A549 (cell line): ENCODE measurements around the gene FOXP1. TPM values are rescaled to one million over a fixed set of nuclear protein-coding genes. Genes with fewer than 3 reads are reported as not detected.

ENCODE experiments used
- ATAC-seq, 2 experiments: fragments of 200-7000 bp in 1 of 2; fragments of >200 bp in 1 of 2; cut with Nextera tagmentation in 1 of 2; cut with Tn5 transposase in 1 of 2; 3 replicates each; pipeline versions ENCODE4 v1.8.0 to v1.9.1; 2018 to 2020; ENCODE audit warnings: mild to moderate bottlenecking in 1 of 2, moderate library complexity in 1 of 2
- CTCF ChIA-PET: fragments of 300-600 bp; sonication (Branson Sonifier 250); formaldehyde crosslinking; extraction: SDS; loops from one replicate; lab custom pipeline; 2021; ENCODE audit warnings: antibody characterized with exemption, inconsistent platforms; lab: Yijun Ruan, JAX
- POLR2A ChIA-PET: fragments of 350-600 bp; formaldehyde crosslinking; extraction: SDS; loops from one replicate; lab custom pipeline; 2021; ENCODE audit warnings: antibody characterized with exemption, inconsistent platforms; lab: Yijun Ruan, JAX
- DNase-seq, 2 experiments: peaks; one replicate each; pipeline versions ENCODE4 v3.0.0 to v3.0.0-alpha.2; 2011 to 2016; ENCODE audit warnings: low read depth in 1 of 2, low spot score in 1 of 2
- FAIRE-seq: peaks from 2 replicates; lab custom pipeline; 2011; peaks lifted over from hg19 to GRCh38; lab: Jason Lieb, UNC
- H3K27ac ChIP-seq, 2 experiments: fragments of >200 bp; sonication (Bioruptor Twin); formaldehyde crosslinking; 3 replicates each; pipeline ENCODE4 v1.5.1; 2016 to 2017
- H3K4me1 ChIP-seq: fragments of >200 bp; sonication (Bioruptor Twin); formaldehyde crosslinking; 3 replicates; pipeline ENCODE4 v1.6.1; 2016
- H3K4me2 ChIP-seq: fragments of >200 bp; sonication (Bioruptor Twin); formaldehyde crosslinking; 3 replicates; pipeline ENCODE4 v1.6.1; 2016
- H3K4me3 ChIP-seq: fragments of >200 bp; sonication (Bioruptor Twin); formaldehyde crosslinking; 3 replicates; pipeline ENCODE4 v1.5.1; 2016
- H3K9me3 ChIP-seq: fragments of >200 bp; sonication (Bioruptor Twin); formaldehyde crosslinking; 3 replicates; pipeline ENCODE4 v1.6.1; 2016
- ATOH8 ChIP-seq: fragments of 250-450 bp; sonication (Bioruptor Pico); IDR thresholded peaks from 2 replicates; pipeline ENCODE4 v1.5.0; 2020; ENCODE audit warnings: low read depth, mild to moderate bottlenecking, moderate library complexity
- BCL3 ChIP-seq: fragments of >200 bp; sonication (Bioruptor Twin); formaldehyde crosslinking; IDR thresholded peaks from 3 replicates; pipeline ENCODE4 v1.6.1; 2016
- EHMT2 ChIP-seq: fragments of 200-600 bp; sonication (generic); IDR thresholded peaks from 2 replicates; pipeline ENCODE4 v1.6.1; 2016; ENCODE audit warnings: antibody characterized with exemption, low read depth, mild to moderate bottlenecking, moderate library complexity
- FOSL2 ChIP-seq, 2 experiments: fragments of 450-650 bp in 1 of 2; fragments of >200 bp in 1 of 2; sonication (Bioruptor Twin) in 1 of 2; formaldehyde crosslinking; IDR thresholded peaks; 2 replicates each; pipeline versions ENCODE4 v1.5.0 to v1.6.1; 2016 to 2020; ENCODE audit warnings: mild to moderate bottlenecking in 1 of 2, moderate library complexity in 1 of 2
- MAFK ChIP-seq: fragments of 450-650 bp; IDR thresholded peaks from 2 replicates; pipeline ENCODE4 v1.6.1; 2014; ENCODE audit not compliant: partially characterized antibody
- MAX ChIP-seq: IDR thresholded peaks from 2 replicates; pipeline ENCODE4 v1.6.1; 2012
- MYC ChIP-seq: IDR thresholded peaks from 2 replicates; pipeline ENCODE4 v1.6.1; 2012; ENCODE audit warnings: mild to moderate bottlenecking, inconsistent platforms, low read length, improper control_type of control experiment, borderline replicate concordance
- POLR2AphosphoS2 ChIP-seq: conservative IDR thresholded peaks from 2 replicates; pipeline ENCODE4 v1.6.1; 2012; ENCODE audit warnings: low read length, improper control_type of control experiment, inconsistent platforms
- RAD21 ChIP-seq, 2 experiments: fragments of >200 bp in 1 of 2; sonication (Bioruptor Twin) in 1 of 2; formaldehyde crosslinking in 1 of 2; IDR thresholded peaks in 1 of 2; conservative IDR thresholded peaks in 1 of 2; 2 replicates in 1 of 2; 3 replicates in 1 of 2; pipeline ENCODE4 v1.6.1; 2012 to 2018; ENCODE audit warnings: inconsistent platforms in 1 of 2
- RARB ChIP-seq: fragments of 250-450 bp; sonication (Bioruptor Pico); IDR thresholded peaks from 2 replicates; pipeline ENCODE4 v1.8.0; 2021; ENCODE audit warnings: mild to moderate bottlenecking, moderate library complexity
- RCOR1 ChIP-seq: fragments of 150-350 bp; IDR thresholded peaks from 2 replicates; pipeline ENCODE4 v1.6.1; 2014; ENCODE audit warnings: antibody characterized with exemption, low read length, low read depth
- SMC3 ChIP-seq: fragments of >200 bp; sonication (Bioruptor Twin); formaldehyde crosslinking; IDR thresholded peaks from 3 replicates; pipeline ENCODE4 v1.6.1; 2018; ENCODE audit warnings: inconsistent platforms
- SREBF2 ChIP-seq: fragments of 450-650 bp; IDR thresholded peaks from 2 replicates; pipeline ENCODE4 v1.6.1; 2014; ENCODE audit warnings: mild to moderate bottlenecking, moderate library complexity
- TFCP2L1 ChIP-seq: fragments of 250-450 bp; sonication (Bioruptor Pico); IDR thresholded peaks from 2 replicates; pipeline ENCODE4 v1.5.0; 2021; ENCODE audit warnings: mild to moderate bottlenecking
- ZC3H11A ChIP-seq: fragments of 450-650 bp; IDR thresholded peaks from 2 replicates; pipeline ENCODE4 v1.6.1; 2014; ENCODE audit warnings: antibody characterized with exemption, mild to moderate bottlenecking
- ZSCAN20 ChIP-seq: fragments of 250-450 bp; sonication (Bioruptor Pico); IDR thresholded peaks from 2 replicates; pipeline ENCODE4 v1.8.0; 2022; ENCODE audit warnings: mild to moderate bottlenecking, moderate library complexity
- WGBS: methylation state at CpG from one replicate; pipeline ENCODE4 v1.1.6; 2017; ENCODE audit errors: missing lambda C conversion rate; 5-methylcytosine and 5-hydroxymethylcytosine counted together
- polyA plus RNA-seq, 4 experiments: library from polyadenylated mRNA; depleted of rRNA in 3 of 4; stranded (reverse); fragments of >200 nt; fragmentation: RNase III in 1 of 4; extraction: RNeasy Plus Mini Kit Qiagen cat#74134 plus additional on column Dnase treatment in 1 of 4; gene quantifications; 2 replicates in 3 of 4; 3 replicates in 1 of 4; pipeline ENCODE4 v1.2.3, GENCODE V29; 2011 to 2017
- TF ChIP-seq, protein P1 (sequence below): fragments of >200 bp; sonication (Bioruptor Twin); formaldehyde crosslinking; IDR thresholded peaks from 2 replicates; pipeline ENCODE4 v1.6.1; 2016

The FOXP1 gene
- polyA plus RNA-seq, 2 of the 4 experiments (the other 2 are of a cell fraction), result 12.8 to 13.9 TPM

- Histone ChIP-seq H3K4me2 (no peak overlapping the region), H3K9me3 (no peaks in the 10 kb centered on the region), H3K27ac (no peak overlapping the region), H3K4me1 (peaks cover 4% of the 10 kb centered on the region; the same call in 1 of the 3 replicates), H3K4me3 (no peak overlapping the region)
- no peak for FAIRE-seq
- no peak for DNase-seq
- TF ChIP-seq TFCP2L1 (CRISPR knock-in tag) (no peak), FOSL2 (IDR thresholded peaks at IDR 0.05) (no peak), FOSL2 (CRISPR knock-in tag; IDR thresholded peaks at IDR 0.05) (no peak), RARB (CRISPR knock-in tag) (no peak), MAX (no peak), SREBF2 (no peak), ZC3H11A (no peak), RCOR1 (no peak), ZSCAN20 (CRISPR knock-in tag) (no peak), RAD21 (conservative IDR thresholded peaks at IDR 0.05 in 1 of 2, IDR thresholded peaks at IDR 0.05 in 1 of 2) (no peak), EHMT2 (no peak)
- TF ChIP-seq, protein P1, sequence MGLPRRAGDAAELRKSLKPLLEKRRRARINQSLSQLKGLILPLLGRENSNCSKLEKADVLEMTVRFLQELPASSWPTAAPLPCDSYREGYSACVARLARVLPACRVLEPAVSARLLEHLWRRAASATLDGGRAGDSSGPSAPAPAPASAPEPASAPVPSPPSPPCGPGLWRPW, result no peak
- WGBS, result 83% methylated on average over 4 of the region's 4 CpGs
- ChIA-PET CTCF (interaction anchor here (0.5 kb wide), 1 partner anchor 617 kb away, joined by 3 read pairs; no protein-coding TSS in a partner anchor), POLR2A (no interaction called here)
- no peak for ATAC-seq
Measured at GRCh38 chr3:70970171-70970570, 613.4 kb downstream of the FOXP1 start.

DNA sequence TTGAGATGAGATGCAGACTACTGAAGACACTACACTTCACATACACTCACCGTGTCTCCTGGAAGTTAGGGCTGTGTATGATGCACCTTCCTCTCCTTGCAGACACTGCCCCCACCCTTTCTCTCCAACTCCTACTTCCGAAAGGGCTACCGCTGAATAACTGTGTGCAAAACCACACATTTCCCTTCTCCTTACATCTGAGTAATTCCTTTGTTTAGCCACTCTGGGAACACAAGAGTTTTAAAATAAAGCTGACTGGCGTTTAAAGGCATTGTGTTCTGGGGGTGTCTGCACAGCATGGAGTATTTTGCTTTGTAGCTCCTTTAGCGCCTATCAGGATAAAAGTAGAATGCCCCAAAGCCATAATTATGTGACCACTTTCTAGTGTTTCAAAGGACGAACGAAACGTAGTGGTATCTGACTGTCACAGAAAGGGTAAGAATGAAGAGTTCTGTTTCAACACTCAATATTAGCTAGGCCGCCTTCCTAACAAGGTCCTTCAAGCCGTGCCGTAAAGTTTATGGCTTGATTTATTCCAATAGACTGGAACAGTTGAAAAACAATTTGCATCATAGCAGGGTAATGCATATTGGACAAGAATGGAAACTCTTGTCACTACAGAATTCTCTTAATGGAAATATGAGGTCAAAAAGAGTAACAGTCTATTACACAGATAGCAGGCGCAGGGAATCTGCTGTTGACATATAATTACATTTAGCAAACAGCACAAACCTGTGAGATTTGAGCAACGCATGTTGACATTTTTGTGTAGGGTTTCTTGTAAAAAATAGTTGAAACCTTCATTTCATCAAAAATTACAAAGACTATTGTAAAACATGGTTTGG lies 619.9 kb downstream of the FOXP1 start:
- Histone ChIP-seq H3K27ac (no peak overlapping the region), H3K4me3 (no peak overlapping the region), H3K4me1 (no peaks in the 10 kb centered on the region), H3K4me2 (no peak overlapping the region), H3K9me3 (no peaks in the 10 kb centered on the region)
- POLR2A ChIA-PET, result no interaction called here
- TF ChIP-seq BCL3 (no peak), TFCP2L1 (CRISPR knock-in tag) (no peak), FOSL2 (IDR thresholded peaks at IDR 0.05) (no peak), FOSL2 (CRISPR knock-in tag; IDR thresholded peaks at IDR 0.05) (no peak), MAFK (peak; percentile 13)
- WGBS, result 90% methylated on average over 13 of the region's 13 CpGs
- DNase-seq, result no peak
- FAIRE-seq, result no peak
- CTCF ChIA-PET, result no interaction called here
- no peak for ATAC-seq

DNA sequence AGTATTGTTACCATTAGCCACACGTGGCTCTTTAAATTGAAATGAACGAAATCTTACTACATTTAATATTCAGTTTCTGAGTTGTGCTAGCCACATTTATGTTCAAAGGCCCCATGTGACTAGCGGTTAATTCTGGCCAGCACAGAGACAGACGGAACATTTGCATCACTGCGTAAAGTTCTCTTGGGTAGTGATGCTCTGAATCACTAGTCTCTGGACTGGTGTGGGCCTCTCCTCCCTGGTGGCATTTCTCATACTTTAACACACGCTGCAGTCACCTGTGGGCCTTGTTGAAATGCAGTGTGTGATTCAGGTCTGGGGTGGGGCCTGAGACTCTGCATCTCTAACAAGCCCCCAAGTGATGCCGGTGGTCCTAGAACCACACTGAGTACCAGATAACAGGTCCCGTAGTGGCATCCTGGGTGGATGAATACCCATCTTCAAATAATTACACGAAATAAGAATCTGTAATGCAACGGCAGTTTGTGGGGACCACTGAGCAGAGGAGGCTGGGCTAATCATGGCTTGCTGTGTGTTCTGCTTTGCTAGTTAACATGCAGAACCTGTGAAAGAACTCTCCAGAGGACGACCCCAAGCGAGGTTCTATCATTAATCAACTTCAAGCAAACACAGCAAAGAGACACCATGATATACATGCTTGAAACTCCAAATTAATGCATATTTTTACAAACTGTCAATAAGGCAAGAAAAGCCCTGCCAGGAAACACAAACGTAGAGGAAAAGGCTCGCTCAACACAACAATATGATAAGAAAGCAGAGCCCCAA lies 623.8 kb downstream of the FOXP1 start:
- Histone ChIP-seq H3K9me3 (no peaks in the 10 kb centered on the region), H3K27ac (no peak overlapping the region), H3K4me2 (no peak overlapping the region), H3K4me1 (no peaks in the 10 kb centered on the region), H3K4me3 (no peak overlapping the region)
- ATAC-seq (no peak), FAIRE-seq (no peak), DNase-seq (no peak)
- TF ChIP-seq POLR2AphosphoS2 (no peak), SMC3 (no peak), ATOH8 (CRISPR knock-in tag) (no peak), MYC (no peak)
- POLR2A ChIA-PET, result no interaction called here
- CTCF ChIA-PET, result no interaction called here
- 87% methylated on average over 14 of the region's 14 CpGs for WGBS
